Measurements from ENCODE around the gene CISH. TPM values are rescaled to one million over a fixed set of nuclear protein-coding genes. Genes with fewer than 3 reads are reported as not detected.

Gene CISH
- total RNA-seq, 1 experiment from 2014 or later, result 2.3 TPM

GRCh38 chr3:50568947-50569749, 42.4 kb downstream of the CISH start, which contains the start of gene HEMK1:
Gene HEMK1, plus strand, starts transcription at chr3:50569522. Its CDS starts 1,583 bp downstream, at chr3:50571105.
- peaks cover 3% of the 10 kb centered on the region; the same call in 1 of the 2 replicates for H3K36me3 ChIP-seq (ENCODE audit: low read depth, low read length)
- no peaks in the 10 kb centered on the region for H4K20me1 ChIP-seq (ENCODE audit: low read length)
- CTCF ChIA-PET, result interaction anchor here (1.0 kb wide), 1 partner anchor 821 kb away, joined by 3 read pairs; no protein-coding TSS in a partner anchor
- no peaks in the 10 kb centered on the region for H3K9me2 ChIP-seq (replicated peaks; ENCODE audit: low read length)
- no TSS peak for BruUV-seq (replicated peaks)
- H3K9ac ChIP-seq (ENCODE audit: low read length), result peak within 1 kb of the TSS; percentile 89
- H3K27ac ChIP-seq (ENCODE audit: low read length), result peak within 1 kb of the TSS; percentile 31
- peaks cover 4% of the 10 kb centered on the region for H3F3A ChIP-seq (ENCODE audit: low read length, unreplicated experiment)
- peak; percentile 71 for ATAC-seq
- no peaks in the 10 kb centered on the region for H3K27me3 ChIP-seq (ENCODE audit: low read length)
- intact Hi-C loops (cut with micrococcal nuclease), result loop anchor here (1.0 kb wide), 1 partner anchor 43 kb away; no protein-coding TSS in a partner anchor
- H3K4me2 ChIP-seq (ENCODE audit: low read length), result peak within 1 kb of the TSS; percentile 88
- peak within 1 kb of the TSS; percentile 79 for H3K4me3 ChIP-seq (ENCODE audit: low read length)
- H2AFZ ChIP-seq (ENCODE audit: low read length), result peak within 1 kb of the TSS; percentile 90
- POLR2A ChIA-PET (ENCODE audit: unreplicated experiment), result interaction anchor here (0.6 to 0.9 kb wide), 3 partner anchors 12 to 1972 kb away, joined by 3 to 9 read pairs (median 5); partner anchors contain the start of gene CISH
- H3K9me3 ChIP-seq (ENCODE audit: low read length), result no peaks in the 10 kb centered on the region
- H3K79me2 ChIP-seq (ENCODE audit: low read length), result peaks cover 11% of the 10 kb centered on the region
- peaks cover 22% of the 10 kb centered on the region; the same call in 1 of the 2 replicates for H3K4me1 ChIP-seq (ENCODE audit: insufficient read depth, low read length)
- TF ChIP-seq, protein P1, sequence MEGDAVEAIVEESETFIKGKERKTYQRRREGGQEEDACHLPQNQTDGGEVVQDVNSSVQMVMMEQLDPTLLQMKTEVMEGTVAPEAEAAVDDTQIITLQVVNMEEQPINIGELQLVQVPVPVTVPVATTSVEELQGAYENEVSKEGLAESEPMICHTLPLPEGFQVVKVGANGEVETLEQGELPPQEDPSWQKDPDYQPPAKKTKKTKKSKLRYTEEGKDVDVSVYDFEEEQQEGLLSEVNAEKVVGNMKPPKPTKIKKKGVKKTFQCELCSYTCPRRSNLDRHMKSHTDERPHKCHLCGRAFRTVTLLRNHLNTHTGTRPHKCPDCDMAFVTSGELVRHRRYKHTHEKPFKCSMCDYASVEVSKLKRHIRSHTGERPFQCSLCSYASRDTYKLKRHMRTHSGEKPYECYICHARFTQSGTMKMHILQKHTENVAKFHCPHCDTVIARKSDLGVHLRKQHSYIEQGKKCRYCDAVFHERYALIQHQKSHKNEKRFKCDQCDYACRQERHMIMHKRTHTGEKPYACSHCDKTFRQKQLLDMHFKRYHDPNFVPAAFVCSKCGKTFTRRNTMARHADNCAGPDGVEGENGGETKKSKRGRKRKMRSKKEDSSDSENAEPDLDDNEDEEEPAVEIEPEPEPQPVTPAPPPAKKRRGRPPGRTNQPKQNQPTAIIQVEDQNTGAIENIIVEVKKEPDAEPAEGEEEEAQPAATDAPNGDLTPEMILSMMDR (conservative IDR thresholded peaks at IDR 0.05; ENCODE audit: low read depth, low read length), result no peak
- TF ChIP-seq EZH2 (IDR thresholded peaks at IDR 0.05; ENCODE audit: low read length, unreplicated experiment) (no peak), EZH2phosphoT487 (IDR thresholded peaks at IDR 0.05; ENCODE audit: borderline replicate concordance, low read length) (no peak)
- peak; percentile 96 for DNase-seq

- no peaks in the 10 kb centered on the region for H3K9me2 ChIP-seq (replicated peaks; ENCODE audit: low read length)
- H3K4me2 ChIP-seq (ENCODE audit: low read length), result peak within 1 kb of the TSS; percentile 88
- no peaks in the 10 kb centered on the region for H4K20me1 ChIP-seq (ENCODE audit: low read length)
- peak within 1 kb of the TSS; percentile 89 for H3K9ac ChIP-seq (ENCODE audit: low read length)
- peak within 1 kb of the TSS; percentile 95 for H2AFZ ChIP-seq (ENCODE audit: low read length)
- intact Hi-C loops (cut with micrococcal nuclease), result no loop called here
- no peak within 1 kb of the TSS for H3K27ac ChIP-seq (ENCODE audit: low read length)
- DNase-seq (peak; percentile 89), ATAC-seq (peak; percentile 77)
- no peaks in the 10 kb centered on the region for H3K9me3 ChIP-seq (ENCODE audit: low read length)
- H3K27me3 ChIP-seq (ENCODE audit: low read length), result no peaks in the 10 kb centered on the region
- peak within 1 kb of the TSS; percentile 79 for H3K4me3 ChIP-seq (ENCODE audit: low read length)
- H3F3A ChIP-seq (ENCODE audit: low read length, unreplicated experiment), result peaks cover 4% of the 10 kb centered on the region
- H3K36me3 ChIP-seq (ENCODE audit: low read depth, low read length), result no peaks in the 10 kb centered on the region
- TF ChIP-seq EZH2 (IDR thresholded peaks at IDR 0.05; ENCODE audit: low read length, unreplicated experiment) (no peak), EZH2phosphoT487 (IDR thresholded peaks at IDR 0.05; ENCODE audit: borderline replicate concordance, low read length) (no peak)
- TF ChIP-seq, protein P1 (conservative IDR thresholded peaks at IDR 0.05; ENCODE audit: low read depth, low read length), result no peak
- CTCF ChIA-PET, result interaction anchor here (0.6 kb wide), 1 partner anchor 369 kb away, joined by 5 read pairs; no protein-coding TSS in a partner anchor
- BruUV-seq (replicated peaks), result no TSS peak
- H3K4me1 ChIP-seq (ENCODE audit: insufficient read depth, low read length), result peaks cover 28% of the 10 kb centered on the region
- H3K79me2 ChIP-seq (ENCODE audit: low read length), result peaks cover 11% of the 10 kb centered on the region
- POLR2A ChIA-PET (ENCODE audit: unreplicated experiment), result interaction anchor here (0.6 to 0.7 kb wide), 3 partner anchors 44 to 252 kb away, joined by 3 to 10 read pairs (median 5); no protein-coding TSS in a partner anchor
These were observed 44.0 kb downstream of the CISH start, which contains the start of gene C3orf18 for GRCh38 chr3:50567386-50568167. Gene C3orf18, minus strand, starts transcription at chr3:50567747. Its CDS starts 2,048 bp downstream, at chr3:50565699.

All from PC-3 (cell line).